HG03060 (cell line): Measurements from ENCODE around the gene IRF4.

Experiments used
- ATAC-seq: cut with Tn5 transposase; IDR thresholded peaks from one replicate; pipeline ENCODE4 v1.9.1; 2021; ENCODE audit warnings: low read depth, moderate number of reproducible peaks; ENCODE audit not compliant: unreplicated experiment

Gene IRF4

DNA sequence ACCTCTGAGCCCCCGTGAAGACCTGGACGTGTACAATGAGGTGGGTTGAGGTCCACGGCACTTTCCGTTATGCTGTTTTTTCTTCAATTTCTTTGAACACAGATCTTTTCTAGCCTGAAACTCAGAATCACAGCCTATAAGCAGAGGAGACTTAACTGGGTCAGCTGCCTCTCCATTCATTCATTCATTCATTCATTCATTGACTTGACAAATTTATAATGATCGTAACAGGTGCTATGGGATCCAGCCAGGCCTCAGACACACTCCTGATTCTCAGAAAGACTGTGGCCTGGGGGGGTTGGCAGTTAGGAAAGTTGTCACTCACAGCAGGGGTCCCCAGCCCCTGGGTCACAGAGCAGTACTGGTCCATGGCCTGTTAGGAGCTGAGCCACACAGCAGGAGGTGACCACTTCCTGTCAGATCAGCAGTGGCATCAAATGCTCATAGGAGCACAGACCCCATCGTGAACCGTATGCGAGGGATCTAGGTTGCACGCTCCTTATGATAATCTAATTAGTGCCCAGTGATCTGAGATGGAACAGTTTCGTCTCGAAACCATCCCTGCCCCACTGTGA lies 38.6 kb upstream of the IRF4 start:
- ATAC-seq, result no peak

DNA sequence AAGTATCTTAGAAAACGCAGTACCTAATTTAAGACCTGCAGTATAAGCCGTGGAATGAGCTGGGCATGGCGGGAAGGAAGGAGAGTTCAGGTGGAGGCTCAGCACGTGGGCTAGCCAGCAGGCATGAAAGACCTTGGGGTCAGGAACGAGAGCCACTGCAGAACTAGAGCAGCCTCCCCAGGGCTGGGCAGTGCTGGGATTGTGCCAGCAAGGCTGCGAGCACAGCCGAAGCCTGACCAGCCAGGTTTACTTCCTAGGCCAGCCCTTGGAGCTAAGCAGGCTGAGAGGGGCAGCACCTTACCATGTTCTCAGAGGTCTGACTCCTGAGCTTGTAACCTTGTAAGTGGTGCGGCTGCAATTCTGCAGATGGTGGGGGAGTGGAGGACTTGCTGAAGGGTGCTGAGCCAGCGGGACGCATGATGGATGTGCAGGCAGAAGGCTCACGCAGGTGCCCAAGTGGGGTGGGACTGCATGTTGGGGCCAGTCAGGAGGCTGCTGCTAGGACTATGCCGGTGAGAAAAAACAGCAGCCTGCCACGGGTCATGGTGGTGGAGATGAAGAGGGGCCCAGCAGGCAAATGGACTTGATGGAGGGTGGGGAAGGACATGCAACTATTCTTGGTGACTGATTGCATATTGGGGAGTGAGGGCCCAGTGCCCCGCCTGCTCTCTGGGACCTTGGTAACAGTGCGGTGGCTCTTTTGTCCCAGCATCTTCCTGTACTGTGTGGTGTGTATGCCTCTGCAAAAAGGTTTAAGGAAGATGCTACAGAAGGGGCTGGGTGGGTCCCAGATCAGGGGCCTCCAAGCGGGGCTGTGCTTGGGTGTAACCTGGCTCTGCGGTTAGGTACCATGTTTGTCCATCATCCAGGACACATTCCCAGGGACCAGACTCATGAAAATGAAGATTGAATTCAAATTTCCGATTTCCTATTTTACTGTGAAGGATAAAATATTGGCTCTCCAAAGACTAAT lies 37.6 kb upstream of the IRF4 start:
- ATAC-seq, result no peak

DNA sequence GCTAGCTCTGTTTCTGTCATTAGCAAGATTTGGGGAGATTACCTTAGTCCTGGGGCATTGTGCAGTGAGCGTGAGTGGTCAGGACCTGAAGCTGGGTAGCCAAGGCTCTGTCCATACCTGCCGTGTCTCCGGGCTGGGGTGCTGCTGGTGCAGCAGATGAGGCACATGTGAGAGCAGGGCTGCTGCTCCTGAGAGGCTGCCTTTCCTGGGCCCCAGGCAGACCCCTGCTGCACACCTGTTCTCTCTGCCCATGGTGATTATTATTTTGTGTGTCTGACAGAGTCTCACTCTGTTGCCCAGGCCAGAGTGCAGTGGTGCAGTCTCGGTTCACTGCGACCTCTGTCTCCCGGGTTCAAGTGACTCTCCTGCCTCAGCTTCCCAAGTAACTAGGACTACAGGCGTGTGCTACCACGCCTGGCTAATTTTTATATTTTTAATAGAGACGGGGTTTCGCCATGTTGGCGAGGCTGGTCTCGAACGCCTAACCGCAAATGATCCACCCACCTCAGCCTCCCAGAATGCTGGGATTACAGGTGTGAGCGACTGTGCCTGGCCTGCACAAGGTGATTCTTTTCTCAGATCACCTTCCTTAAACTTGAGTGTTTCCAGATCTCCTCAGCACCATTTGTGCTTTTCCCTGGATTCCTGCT lies 36.8 kb upstream of the IRF4 start:
- no peak for ATAC-seq

DNA sequence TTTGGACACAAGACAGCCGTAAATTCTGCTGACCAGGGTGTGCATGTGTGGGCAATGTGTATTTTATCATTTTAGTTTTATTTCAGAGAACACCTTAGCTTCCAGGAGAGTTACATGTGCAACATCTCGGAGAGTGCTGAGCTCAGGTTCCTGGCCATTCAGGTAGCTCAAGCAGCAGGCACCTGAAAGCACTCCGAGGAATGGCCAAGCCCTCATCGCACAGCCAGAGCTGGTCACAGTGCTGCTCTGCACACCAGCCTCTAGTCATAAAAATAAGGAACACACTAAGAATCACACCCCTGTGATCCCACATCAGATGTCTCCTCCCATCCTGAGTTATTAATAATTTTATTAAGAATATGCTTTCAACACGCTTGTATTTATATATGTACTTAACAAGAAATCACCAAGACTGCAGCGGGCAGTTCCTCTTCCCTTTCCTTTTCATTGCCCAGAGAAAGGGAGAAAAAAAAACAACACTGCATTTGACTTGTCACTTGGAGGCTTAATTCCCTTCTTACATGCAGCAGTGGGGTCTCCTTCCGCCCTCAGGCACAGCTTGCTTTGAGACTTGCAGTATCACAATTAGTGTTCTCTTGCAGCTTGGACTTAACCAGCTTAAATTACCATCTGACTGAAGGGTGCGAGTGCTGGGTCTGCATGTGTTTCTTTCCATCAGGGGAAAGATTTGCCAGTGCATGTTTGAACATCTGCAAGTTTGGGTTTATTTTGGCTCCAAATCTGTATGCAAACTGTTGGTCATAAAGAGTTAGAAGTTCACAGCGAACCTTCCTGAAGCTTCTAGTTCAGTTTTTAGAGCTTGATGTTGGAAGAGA lies 36.0 kb upstream of the IRF4 start:
- ATAC-seq, result no peak

DNA sequence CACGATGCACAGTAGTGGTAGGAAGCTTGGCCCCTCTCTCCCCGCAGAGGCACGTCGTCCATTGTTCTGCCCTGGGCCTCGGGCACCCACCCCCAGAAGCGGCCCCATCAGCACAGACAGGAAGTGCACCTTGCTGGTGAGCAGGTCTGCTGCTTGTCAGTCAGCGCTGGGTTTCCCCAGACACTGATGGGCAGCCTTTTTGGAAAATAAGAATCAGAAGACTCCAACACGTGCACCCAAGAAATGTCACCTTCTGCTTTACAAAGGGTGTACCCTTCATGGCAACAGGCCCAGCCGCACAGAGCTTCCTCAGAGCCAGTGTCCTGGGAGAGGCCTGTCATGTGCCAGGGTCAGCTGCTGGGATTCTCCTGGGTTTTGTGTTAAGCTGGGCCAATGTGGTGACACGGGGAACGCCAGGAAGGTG lies 34.7 kb upstream of the IRF4 start:
- no peak for ATAC-seq

DNA sequence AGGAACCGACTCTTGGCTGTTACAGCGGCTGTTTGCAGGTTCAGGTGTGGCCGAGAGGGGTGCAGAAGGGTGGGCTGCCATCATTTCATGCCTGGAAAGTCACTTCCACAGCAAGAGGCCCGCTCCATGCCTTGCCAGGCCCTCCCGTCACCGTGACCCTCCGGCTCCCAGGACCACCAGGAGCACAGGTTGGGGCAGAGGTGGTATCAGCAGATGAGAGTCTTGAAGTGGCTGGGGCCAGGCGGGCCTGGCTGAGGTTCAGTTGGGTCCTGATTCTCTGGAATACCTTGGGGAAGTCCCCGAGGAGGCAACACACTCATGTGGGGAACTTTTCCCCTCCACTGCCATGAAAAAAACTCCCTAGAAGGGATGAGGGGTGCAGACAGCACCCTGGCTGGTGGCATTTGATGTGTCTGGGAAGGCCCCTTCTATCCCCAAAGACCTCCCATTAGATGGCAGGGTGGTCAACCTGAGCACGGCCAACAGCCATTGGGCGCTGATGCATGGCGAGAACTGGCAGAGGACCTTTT lies 34.2 kb upstream of the IRF4 start:
- no peak for ATAC-seq

DNA sequence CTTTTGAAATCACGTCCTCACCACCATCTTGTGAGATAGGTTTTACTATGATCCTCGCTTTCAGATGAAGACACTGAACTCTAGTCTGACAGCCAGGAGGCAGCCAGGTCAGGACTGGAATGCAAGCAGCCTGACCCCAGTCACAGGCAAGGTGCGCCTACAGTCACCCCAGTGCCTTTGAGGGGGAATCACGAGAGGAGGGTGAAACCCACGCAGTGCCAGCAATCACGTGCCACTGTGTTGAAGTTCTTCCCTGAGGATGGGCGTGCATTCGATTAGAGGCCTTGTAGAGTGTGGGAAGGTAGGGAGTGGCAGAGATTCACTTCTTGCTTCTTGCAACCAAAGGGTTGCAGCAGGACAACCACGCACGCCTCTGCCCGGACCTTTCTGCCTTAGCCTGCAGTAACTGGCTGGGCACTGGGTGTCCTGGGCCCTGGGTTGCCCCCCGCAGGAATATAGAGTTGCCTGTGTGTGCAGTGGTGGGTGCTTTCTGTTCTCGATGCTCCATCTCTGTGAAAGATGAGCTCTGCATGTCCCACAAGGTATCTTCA lies 33.7 kb upstream of the IRF4 start:
- no peak for ATAC-seq

DNA sequence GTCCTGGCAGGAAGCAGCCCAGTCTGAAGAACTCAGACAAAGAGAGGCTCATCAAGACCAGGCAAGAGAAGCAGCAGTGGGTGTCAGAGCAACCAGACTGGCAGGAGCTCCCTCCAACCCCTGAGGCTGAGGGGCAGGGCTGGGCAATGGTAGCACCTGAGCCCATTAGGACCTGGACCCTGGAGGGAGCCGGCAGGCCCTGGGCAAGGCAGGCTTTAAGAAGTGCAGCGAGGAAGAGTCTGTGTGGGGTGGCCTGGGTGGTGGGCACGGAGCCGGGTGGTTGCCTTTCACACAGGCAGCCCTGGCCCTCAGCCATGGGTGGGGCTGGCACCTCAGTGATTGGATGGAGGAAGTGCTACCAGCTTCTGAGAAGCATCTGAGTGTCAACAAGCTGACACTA lies 33.1 kb upstream of the IRF4 start:
- no peak for ATAC-seq

DNA sequence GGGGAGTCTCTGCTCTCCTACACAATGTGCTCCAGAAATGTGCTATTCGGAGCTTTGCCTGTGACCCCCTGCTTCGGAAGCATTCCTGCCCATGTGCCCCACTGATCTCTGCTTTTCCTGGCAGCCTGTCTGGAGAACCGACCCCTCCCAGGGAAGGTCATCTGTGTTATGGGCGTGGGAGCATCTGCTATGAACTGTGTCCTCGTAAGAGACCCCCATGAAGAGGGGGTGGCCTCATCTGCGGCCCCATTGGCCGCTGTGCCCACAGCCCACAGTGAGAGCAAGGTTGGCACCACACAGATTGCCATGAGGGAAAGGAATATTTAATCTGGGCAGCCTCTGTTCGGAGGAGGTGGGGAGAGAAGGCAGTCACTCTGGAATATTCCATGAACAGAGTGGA lies 32.7 kb upstream of the IRF4 start:
- ATAC-seq, result no peak

DNA sequence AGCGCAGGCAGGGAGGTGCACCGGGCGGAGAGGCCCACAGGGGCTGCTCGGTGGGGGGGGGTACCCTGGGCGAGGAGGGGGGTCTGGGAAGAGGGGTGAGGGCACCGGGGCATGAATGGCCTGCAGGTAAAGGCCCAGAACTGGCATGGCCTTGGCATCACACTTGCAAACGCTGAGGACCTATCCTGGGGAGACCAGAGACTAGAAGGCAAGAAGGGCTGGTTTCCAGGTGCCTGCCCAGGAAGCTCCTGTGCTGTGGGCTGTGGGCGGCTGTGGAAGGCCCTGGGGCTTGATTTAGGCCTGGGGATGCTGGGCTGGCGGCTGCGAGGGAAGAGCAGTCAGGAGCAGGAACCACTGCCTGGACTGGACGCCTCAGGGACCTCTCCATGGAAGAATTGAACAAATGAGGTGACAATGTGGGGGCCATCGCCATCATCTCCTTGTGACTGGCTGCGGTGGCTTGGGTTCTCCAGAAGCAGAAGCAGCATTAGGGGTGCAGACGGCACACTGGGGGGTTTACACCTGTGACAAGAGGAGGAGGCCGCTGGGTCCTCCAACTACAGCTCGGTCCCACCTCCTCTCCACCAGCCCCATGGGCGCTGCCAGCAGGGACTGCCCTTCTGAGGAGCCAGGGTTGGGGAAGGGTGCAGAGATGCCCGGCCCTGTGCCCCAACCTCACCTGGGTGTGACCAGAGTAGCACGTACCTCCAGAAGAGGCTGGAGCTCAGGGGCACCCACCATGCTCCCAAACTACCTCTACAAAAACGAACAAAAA lies 32.1 kb upstream of the IRF4 start:
- ATAC-seq, result no peak

DNA sequence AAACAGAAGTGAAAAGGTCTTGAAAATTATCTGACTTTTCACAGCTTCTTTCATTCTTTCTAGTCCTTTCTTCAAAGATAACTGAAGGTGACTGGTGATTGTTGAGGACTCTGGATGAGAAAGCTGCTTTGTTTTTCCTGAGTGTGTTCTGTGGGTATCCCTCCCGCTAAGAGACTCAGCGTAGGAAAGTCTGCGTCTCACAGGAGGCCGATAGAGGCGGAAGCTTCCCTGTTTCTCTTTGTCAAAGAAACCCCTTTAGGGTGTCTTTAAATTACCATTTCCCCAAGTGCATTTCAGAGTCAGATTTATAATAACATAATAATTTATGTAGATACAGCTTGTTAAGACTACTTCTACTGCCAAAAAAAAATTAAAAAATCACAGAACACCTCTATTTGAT lies 31.2 kb upstream of the IRF4 start:
- ATAC-seq, result no peak

DNA sequence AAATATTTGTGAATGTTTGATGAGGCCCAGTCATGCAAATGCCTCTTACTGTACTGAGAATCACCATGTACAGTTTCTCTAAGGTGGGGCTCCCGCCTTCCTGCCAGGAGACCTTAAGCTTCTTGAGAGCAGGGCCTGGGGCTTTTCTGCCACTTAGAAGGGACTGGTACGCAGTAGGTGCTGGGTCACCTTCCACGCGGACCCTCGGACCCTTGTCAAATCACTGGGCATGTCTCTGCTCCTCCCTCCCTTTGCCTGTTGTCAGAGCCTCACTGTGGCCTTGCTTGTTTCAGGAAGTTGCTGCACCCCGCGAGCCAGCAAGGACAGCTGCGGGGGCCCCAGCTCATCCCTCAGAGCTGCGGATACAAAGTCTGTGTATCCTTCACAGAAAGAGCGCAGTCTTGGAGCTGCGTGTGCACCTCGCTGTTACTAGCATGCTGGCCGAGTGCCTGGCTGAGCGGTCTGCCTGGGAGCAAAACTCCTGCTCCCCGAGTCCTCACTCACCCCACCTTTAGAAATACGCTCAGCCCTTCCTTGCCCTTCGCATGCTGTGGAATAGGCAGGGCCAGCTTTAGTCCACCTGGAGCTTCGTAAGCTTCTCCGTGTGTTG lies 30.7 kb upstream of the IRF4 start:
- ATAC-seq, result no peak

DNA sequence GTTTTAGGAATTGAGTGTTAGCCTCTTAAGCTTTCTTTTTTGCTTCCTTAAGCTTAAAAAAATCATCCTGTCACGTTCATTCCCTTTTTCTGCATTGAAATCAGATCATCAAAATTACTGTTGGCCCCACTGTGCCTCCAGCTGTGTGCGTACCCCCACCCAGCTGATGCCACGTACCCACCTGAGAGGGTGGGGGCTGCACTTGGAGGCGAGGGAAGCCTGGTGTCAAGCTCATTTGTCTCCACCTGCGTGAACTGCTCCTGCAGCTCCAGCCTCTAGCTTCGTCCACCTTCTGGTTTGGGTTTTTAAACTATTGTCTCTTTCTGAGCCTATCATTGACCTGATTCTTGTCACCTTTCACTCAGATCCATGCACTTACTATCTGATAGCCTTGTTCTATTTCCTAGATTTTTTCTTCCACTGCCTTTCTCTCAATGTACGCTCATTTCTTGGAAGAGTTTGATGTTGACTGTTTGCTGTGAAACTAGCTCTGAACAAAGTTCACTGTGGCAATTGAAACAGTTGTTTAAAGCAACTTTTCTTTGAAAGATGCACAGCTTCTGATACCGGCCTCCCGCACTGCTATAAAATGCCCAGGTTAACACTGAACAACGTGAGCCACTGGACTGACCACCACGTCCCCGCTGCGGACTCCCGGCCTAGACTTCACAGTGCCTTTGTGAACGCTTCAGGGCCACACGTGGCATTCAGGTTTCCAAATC lies 30.0 kb upstream of the IRF4 start:
- no peak for ATAC-seq

DNA sequence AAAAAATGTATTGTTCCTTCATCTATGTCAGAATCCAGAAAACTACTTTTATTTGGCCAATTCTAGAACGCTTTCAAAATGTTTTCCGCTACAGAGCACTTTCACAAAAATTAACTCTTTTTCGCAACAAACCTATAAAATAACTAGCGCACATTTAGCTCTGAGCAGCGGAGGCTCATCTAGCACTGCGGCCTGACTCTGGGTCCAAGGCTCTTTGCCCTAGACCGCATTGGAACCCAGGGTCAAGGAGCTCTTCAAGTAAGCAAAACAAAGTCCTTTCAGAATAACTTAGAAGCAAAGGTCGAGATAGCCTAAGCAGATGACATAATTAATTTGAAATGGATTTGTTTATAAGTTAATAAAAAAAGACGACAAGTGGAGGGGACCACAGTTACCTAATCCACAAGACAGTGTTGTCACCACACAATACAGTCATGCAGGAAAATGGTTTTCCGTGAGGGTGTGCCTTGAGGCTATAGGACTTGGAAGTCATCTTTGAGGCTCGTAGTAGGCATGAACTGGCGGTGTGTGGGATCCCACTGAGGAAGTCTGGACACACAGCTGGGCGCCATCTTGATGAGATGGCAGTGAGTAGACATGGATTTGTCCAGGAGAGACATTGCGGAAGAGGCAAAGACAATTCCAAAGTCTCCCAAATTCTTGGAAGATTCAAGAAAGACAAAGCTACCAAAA lies 29.2 kb upstream of the IRF4 start:
- no peak for ATAC-seq

DNA sequence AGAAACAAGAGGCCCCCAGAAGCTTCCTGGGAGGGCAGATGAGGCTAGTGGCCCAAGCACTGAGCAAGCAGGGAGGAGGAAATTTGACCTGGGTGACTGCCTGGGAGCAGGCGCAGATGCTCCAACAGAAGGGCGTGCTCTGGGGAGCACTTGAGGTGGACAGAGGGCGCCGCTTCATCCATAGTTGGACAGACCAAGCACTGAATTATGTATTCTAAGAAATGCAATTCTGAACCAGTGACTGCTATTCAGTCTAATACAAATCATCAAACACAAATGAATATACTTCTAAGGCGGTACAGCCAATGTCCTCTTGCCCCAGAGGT lies 28.7 kb upstream of the IRF4 start:
- ATAC-seq, result no peak

DNA sequence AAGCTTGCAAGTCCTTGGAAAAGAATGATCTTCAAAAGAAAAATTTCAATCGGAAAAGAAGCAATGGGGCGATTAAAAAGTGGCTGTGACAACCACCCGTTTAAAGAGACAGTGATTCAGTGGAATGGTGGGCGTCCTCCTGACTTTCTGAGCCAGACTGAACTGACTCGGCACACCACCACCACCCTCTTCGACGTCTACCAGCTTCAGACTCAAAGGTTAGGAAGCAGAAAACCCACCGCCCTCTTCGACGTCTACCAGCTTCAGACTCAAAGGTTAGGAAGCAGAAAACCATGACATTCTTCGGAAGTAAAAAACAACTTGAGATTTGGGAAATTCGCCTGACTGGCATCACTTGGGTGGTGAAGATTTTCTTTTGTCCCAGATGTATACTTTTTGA lies 28.3 kb upstream of the IRF4 start:
- no peak for ATAC-seq

DNA sequence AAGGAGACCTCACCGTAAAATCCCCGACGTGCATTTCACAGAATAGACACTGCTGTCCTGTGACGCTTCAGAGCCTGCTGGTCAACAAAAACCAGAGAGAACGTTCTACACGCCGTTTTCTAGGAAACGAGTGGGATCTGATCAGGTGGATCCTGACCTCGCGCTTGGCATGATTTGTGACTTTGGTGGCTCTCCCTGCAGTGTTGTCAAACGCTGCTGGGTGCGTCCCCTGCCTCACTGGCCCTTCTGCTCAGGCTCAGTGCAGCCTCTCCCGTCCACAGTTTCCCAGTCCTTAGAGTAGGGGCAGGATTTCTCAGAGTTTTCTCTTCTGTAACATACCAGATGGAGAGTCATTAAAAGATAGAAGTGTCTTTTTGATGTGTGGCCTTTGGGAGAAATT lies 27.6 kb upstream of the IRF4 start:
- ATAC-seq, result no peak
